ENCODE measurements around the gene PCED1A.
"Not testable (repeated sequence)": the region's sequence is repeated elsewhere in the genome, so short reads cannot be mapped to it uniquely, and the experiment has no call there.

DNA sequence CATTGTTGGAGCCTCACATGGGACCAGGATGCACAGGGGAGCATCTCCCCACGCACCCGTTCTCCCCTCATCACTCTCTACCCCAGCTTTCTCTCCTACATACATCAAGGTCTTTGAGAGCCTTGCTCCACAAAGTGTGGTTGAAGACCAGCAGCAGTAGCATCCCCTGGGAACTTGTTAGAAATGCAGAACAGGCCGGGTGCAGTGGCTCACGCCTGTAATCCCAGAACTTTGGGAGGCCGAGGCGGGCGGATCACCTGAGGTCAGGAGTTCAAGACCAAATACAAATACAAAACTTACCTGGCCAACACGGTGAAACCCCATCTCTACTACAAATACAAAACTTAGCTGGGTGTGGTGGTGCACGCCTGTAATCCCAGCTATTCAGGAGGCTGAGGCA is 32.5 kb downstream of the PCED1A start:
- not testable (repeated sequence) for TF ChIP-seq GABPA, POLR2AphosphoS5 (IDR thresholded peaks at IDR 0.05; ENCODE audit: low read depth)
- TF ChIP-seq, protein P1, sequence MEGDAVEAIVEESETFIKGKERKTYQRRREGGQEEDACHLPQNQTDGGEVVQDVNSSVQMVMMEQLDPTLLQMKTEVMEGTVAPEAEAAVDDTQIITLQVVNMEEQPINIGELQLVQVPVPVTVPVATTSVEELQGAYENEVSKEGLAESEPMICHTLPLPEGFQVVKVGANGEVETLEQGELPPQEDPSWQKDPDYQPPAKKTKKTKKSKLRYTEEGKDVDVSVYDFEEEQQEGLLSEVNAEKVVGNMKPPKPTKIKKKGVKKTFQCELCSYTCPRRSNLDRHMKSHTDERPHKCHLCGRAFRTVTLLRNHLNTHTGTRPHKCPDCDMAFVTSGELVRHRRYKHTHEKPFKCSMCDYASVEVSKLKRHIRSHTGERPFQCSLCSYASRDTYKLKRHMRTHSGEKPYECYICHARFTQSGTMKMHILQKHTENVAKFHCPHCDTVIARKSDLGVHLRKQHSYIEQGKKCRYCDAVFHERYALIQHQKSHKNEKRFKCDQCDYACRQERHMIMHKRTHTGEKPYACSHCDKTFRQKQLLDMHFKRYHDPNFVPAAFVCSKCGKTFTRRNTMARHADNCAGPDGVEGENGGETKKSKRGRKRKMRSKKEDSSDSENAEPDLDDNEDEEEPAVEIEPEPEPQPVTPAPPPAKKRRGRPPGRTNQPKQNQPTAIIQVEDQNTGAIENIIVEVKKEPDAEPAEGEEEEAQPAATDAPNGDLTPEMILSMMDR (IDR thresholded peaks at IDR 0.05; ENCODE audit: insufficient read depth, low read length) = not testable (repeated sequence)
